Neural crest cell (in vitro differentiated cells): ENCODE measurements around the gene CGB1. TPM values are rescaled to one million over a fixed set of nuclear protein-coding genes. Genes with fewer than 3 reads are reported as not detected.
A peak's percentile ranks its signal among the peaks of the same experiment; 100 is the strongest.

Experiments used
- DNase-seq: peaks from one replicate; pipeline ENCODE4 v3.0.0; 2021; ENCODE audit warnings: low read depth, mixed read lengths, low spot score
- H3K27ac Mint-ChIP-seq: one replicate; pipeline ENCODE4 v1.8.0; 2021; ENCODE audit warnings: mild to moderate bottlenecking, mixed read lengths; ENCODE audit not compliant: unreplicated experiment
- H3K27me3 Mint-ChIP-seq: 2 replicates; pipeline ENCODE4 v1.8.0; 2021; ENCODE audit warnings: low read depth, mild to moderate bottlenecking, mixed read lengths
- H3K36me3 Mint-ChIP-seq: 2 replicates; pipeline ENCODE4 v1.8.0; 2021; ENCODE audit warnings: low read depth, mild to moderate bottlenecking, mixed read lengths
- H3K4me1 Mint-ChIP-seq: 2 replicates; pipeline ENCODE4 v1.8.0; 2021; ENCODE audit warnings: mixed read lengths
- H3K4me3 Mint-ChIP-seq: one replicate; pipeline ENCODE4 v1.8.0; 2021; ENCODE audit warnings: mild to moderate bottlenecking, mixed read lengths
- H3K9me3 Mint-ChIP-seq: 2 replicates; pipeline ENCODE4 v1.8.0; 2021; ENCODE audit warnings: mixed read lengths
- total RNA-seq: library from RNA; stranded (reverse); gene quantifications from 2 replicates; pipeline ENCODE4 v1.2.1, GENCODE V29; 2021
- TF ChIP-seq, protein P1 (sequence below): fragments of 200-600 bp; sonication (generic); conservative IDR thresholded peaks from 2 replicates; pipeline ENCODE4 v1.5.0; 2021; ENCODE audit warnings: antibody characterized with exemption, mild to moderate bottlenecking

Gene CGB1
- total RNA-seq, 1 donor from 2014 or later = not detected

GRCh38 chr19:48992581-48993174, 44.0 kb downstream of the CGB1 start:
- Mint-ChIP-seq H3K9me3 (no peaks in the 10 kb centered on the region), H3K4me3 (peak overlapping the region; percentile 99), H3K27ac (peak overlapping the region; percentile 98), H3K27me3 (no peaks in the 10 kb centered on the region), H3K4me1 (peaks cover 43% of the 10 kb centered on the region), H3K36me3 (peaks cover 4% of the 10 kb centered on the region)
- DNase-seq = peak; percentile 25
- TF ChIP-seq, protein P1, sequence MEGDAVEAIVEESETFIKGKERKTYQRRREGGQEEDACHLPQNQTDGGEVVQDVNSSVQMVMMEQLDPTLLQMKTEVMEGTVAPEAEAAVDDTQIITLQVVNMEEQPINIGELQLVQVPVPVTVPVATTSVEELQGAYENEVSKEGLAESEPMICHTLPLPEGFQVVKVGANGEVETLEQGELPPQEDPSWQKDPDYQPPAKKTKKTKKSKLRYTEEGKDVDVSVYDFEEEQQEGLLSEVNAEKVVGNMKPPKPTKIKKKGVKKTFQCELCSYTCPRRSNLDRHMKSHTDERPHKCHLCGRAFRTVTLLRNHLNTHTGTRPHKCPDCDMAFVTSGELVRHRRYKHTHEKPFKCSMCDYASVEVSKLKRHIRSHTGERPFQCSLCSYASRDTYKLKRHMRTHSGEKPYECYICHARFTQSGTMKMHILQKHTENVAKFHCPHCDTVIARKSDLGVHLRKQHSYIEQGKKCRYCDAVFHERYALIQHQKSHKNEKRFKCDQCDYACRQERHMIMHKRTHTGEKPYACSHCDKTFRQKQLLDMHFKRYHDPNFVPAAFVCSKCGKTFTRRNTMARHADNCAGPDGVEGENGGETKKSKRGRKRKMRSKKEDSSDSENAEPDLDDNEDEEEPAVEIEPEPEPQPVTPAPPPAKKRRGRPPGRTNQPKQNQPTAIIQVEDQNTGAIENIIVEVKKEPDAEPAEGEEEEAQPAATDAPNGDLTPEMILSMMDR = no peak

DNA sequence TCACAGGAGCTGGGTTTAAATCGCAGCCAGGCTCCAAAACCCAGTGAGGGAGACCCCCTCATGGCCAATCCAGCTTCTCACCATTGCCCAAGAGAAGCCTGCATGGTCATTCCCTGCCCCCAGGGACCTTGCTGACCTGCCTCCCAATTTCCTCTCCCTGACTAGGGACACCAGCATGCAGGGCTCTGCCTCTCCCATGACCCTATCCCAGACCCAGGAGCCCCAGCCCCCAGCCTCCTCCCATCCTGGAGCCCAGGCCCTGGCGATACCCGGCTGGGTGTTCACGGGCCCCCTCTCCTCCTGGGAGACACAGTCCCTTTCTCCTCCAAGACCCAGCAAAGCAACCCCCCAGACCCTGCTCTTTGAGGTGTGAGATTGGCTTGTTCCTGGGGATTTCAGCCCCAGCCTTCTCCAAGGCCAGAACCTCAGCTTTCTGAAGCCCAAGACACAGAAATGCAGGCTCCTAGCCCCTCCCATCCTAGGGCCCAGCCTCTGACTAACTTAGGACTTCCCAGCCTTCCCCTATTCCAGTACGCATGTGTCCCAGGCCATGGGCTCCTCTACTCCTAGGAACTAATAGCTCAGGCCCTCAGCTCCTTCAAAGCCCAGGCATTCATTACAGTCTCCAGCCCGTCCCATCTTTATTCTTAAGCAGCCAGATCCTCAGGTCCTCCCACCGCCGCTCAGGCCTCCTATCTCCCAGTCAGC, 44.7 kb downstream of the CGB1 start:
- TF ChIP-seq, protein P1 = no peak
- peaks cover 4% of the 10 kb centered on the region for H3K36me3 Mint-ChIP-seq
- no peaks in the 10 kb centered on the region for H3K9me3 Mint-ChIP-seq
- H3K4me1 Mint-ChIP-seq = peaks cover 41% of the 10 kb centered on the region
- H3K27ac Mint-ChIP-seq = peak overlapping the region; percentile 98
- peak overlapping the region; percentile 99 for H3K4me3 Mint-ChIP-seq
- DNase-seq = no peak
- no peaks in the 10 kb centered on the region for H3K27me3 Mint-ChIP-seq

GRCh38 chr19:48991011-48991609, 45.6 kb downstream of the CGB1 start:
- Mint-ChIP-seq H3K27me3 (no peaks in the 10 kb centered on the region), H3K4me3 (no peak overlapping the region), H3K36me3 (peaks cover 4% of the 10 kb centered on the region), H3K9me3 (no peaks in the 10 kb centered on the region), H3K27ac (peak overlapping the region; percentile 71), H3K4me1 (peaks cover 38% of the 10 kb centered on the region)
- no peak for DNase-seq
- TF ChIP-seq, protein P1 = no peak

DNA sequence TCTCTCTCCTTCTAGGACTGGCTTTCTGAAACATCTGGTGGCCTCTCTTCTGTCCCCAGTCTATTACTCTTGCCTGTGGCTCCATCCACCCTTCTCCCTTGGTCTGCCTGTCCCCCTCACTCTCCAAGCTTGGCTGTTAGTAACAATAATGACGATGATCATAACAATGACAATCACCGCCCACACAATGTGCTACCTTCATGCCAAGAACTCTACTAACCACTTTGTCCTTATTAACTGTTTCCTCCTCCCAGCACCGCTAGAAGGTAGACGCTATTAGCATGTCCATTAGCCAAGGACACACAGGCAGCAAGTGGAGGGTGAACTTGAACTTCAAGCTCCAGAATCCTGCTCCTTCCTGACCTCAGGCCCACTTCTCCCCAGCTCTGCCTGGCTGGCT, 46.3 kb downstream of the CGB1 start:
- Mint-ChIP-seq H3K36me3 (peaks cover 4% of the 10 kb centered on the region), H3K9me3 (no peaks in the 10 kb centered on the region), H3K4me1 (peaks cover 38% of the 10 kb centered on the region), H3K27ac (peak overlapping the region; percentile 48), H3K4me3 (peak overlapping the region; percentile 11), H3K27me3 (no peaks in the 10 kb centered on the region)
- TF ChIP-seq, protein P1 = no peak
- DNase-seq = no peak

DNA sequence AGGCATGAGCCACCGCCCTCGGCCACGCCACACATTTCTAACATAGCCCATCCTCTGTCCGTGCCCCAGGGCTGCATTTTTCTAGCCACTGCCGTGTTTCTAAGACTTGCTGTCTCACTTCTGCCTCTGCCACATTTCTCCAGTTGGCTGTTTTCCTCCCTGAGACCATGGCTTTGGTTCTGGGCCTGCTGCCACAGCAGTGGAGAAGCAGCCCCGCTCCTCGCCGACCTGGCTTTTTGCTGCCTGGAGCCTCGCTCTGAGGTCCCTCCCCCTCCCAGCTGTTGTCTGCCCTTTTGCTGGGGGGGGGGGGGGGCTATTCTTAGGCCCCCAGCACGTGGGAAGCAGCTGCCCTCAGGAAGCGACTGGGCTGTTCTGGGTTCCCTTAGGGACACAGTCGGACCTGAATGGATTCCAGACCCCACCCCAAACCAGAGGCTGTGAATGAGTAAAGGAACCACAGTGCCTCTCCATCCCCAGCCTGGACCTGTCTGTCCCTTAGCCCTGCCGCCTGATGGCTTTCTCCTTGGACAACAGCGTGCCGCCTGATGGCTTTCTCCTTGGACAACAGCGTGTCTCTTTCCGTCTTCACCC, 46.9 kb downstream of the CGB1 start:
- no peak overlapping the region for H3K4me3 Mint-ChIP-seq
- peaks cover 32% of the 10 kb centered on the region for H3K4me1 Mint-ChIP-seq
- peak overlapping the region; percentile 48 for H3K27ac Mint-ChIP-seq
- no peaks in the 10 kb centered on the region for H3K27me3 Mint-ChIP-seq
- H3K36me3 Mint-ChIP-seq = peaks cover 4% of the 10 kb centered on the region
- H3K9me3 Mint-ChIP-seq = no peaks in the 10 kb centered on the region
- TF ChIP-seq, protein P1 = no peak
- DNase-seq = no peak
